Measurements from ENCODE around the gene EXOSC2.

EXOSC2 gene, protein sequence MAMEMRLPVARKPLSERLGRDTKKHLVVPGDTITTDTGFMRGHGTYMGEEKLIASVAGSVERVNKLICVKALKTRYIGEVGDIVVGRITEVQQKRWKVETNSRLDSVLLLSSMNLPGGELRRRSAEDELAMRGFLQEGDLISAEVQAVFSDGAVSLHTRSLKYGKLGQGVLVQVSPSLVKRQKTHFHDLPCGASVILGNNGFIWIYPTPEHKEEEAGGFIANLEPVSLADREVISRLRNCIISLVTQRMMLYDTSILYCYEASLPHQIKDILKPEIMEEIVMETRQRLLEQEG

DNA sequence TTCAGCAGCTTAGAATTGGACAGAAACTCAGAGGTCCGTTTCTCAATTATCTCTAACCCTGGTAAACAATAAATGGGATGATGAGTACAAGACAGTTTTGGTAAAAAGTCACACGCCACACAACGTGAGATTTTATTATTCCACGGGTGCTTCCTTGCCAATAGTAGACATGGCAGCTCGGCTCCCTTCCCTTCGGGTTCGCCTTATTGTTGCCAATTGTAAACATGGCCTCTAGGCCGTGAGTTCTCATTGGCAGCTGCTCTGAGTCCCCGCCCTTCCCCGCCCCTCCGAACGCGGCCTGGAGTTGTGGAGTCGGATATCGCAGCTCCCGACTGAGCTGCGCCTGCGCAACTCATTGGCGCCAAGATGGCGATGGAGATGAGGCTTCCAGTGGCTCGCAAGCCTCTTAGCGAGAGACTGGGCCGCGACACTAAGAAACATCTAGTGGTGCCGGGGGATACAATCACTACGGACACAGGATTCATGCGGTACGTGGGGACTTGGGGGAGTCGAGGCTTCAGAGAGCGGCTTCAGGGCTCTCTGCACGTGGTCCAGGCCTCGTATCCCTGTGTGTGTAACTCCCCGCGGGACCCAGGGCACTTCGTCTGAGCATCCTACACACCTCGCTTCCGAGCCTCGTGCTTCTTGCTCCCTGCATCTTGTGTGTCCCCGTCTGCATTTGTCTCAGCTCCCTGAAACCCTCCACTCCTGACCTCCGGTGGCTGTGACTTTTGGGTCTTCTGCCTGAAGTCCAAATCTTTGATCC lies at the start of gene EXOSC2:
EXOSC2 (plus strand) TSS at position 355 of the 766 bp plus-strand sequence; CDS start at position 367, 12 bp downstream.
- DNase-seq (ENCODE audit: low read depth), result peak; percentile 96

DNA sequence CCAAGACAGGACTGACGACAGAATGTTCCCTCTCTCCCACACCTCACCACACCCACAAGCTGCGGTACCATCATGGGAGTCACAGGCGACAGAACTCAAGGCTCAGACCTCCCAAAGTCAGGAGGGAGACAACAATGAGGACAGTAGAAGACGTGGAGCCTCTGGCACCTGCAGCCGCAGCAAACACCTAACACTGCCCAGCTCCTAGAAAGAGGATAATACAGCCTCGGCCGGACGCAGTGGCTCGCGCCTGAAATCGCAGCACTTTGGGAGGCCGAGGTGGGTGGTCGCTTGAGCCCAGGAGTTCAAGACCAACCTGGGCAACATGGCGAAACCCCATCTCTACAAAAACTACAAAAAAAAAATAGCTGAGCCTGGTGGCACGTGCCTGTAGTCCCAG lies 42.4 kb upstream of the EXOSC2 start:
- no peak for DNase-seq (ENCODE audit: low read depth)

DNA sequence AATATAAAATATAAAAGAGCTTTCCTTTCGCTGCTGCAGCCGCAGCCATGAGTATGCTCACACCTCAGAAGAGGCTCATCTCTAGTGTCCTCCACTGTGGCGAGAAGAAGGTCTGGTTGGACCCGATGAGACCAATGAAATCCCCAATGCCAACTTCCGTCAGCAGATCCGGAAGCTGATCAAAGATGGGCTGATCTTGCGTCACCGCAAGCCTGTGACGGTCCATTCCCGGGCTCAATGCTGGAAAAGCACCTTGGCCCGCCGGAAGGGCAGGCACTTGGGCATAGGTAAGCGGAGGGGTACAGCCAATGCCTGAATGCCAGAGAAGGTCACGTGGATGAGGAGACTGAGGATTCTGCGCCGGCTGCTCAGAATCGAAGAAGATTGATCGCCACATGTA lies 41.8 kb upstream of the EXOSC2 start:
- DNase-seq (ENCODE audit: low read depth), result no peak

DNA sequence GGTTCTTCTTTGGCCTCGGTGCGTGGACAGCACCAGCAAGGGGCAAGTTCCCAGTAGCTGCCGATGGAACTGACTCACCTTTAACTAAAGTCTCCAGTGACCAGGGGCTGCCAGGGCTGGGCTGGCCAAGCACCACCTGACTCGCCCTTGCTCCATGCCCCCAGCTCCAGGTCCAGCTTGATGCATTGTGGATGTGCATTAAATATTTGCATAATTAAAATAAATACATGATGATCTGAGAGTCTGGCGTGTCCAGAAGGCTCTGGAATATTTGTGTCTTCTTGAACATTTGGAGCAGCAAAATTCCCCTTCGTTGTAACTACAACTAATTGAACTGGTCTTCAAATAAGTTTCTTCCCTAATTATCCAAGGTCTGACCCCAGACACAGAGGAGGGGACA lies 38.7 kb upstream of the EXOSC2 start:
- no peak for DNase-seq (ENCODE audit: low read depth)

DNA sequence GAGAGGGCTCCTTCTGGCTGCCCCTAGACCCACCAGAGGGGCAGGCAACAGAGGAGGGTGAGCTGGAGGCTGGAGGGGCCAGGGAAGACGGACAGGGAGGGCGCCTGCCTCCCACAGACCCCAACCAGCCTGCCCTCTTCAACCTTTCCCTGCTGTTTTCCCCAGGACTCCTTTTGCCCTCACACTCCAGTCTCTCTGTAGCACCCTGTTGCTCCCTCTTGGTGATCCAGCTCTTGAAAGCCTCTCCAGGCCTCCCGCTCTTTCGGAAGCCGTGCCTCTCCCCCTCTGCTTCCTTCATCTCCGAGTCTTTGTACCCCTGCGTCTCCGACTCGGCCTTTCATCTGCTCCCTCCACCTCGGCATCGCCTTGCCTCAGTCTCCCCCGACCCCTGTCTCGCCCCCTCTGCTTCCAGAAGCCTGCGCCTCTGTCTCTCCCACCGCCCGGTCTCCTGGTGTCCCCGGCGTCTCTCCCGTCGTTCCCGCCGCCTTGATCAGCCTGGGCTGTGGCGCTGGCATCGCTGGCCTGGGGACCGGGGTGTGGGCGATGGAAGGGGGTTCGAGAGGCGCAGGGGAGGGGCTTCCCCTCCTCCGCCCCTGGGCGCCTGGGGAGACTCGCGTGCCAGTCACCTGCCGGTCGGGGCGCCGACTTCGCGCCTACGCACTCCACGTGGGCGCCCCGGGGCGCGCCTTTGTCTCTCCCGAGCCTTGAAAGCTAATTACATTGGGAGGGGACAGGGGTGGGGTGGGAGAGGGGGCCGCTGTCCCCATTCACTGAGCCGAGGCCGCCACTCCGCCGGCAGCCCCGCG lies 34.5 kb upstream of the EXOSC2 start:
- no peak for DNase-seq (ENCODE audit: low read depth)

DNA sequence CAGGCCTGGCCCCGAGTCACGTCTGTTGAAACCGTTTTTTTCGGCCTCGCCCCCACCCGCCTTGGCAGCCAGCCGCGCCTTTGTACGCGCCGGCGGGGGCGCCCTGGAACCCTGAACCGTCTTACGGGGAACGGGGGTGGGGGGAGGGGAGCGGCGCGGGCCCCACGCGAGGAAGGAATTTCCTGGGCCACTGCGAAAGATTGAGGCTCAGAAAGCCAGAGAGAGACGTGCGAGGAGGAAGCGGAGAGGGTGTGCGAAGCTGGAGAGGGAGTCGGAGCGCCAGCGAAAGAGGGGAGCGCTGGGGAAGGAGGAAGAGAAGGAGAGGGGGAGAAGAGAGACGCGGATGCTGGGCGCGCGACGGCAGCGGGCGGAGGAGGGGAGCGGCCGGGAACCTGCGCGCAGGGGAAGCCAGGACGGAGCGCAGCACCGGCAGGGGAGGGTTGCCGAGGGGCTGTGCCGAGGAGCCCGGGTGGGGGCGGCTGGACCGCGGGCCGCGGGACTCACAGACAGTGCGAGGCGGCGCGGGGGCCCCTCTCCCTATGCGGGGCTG lies 33.8 kb upstream of the EXOSC2 start:
- DNase-seq (ENCODE audit: low read depth), result no peak

DNA sequence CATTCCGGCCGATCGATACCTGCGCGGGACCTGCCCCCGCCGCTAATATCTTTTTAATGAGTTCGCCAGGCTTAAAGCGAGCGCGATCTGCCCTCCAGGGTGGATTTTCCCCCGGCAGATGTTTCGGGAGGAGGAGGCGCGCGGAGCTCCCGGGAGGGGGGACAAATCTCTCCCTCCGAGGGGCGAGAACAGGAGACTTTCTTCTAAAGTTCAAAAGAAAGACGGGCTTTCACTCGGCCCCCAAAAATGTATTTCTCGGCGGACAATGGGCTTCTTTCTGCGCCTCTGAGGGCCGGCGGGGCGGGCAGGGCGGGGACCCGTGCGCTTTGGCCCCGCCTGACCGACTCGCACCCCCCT lies 33.3 kb upstream of the EXOSC2 start:
- no peak for DNase-seq (ENCODE audit: low read depth)

DNA sequence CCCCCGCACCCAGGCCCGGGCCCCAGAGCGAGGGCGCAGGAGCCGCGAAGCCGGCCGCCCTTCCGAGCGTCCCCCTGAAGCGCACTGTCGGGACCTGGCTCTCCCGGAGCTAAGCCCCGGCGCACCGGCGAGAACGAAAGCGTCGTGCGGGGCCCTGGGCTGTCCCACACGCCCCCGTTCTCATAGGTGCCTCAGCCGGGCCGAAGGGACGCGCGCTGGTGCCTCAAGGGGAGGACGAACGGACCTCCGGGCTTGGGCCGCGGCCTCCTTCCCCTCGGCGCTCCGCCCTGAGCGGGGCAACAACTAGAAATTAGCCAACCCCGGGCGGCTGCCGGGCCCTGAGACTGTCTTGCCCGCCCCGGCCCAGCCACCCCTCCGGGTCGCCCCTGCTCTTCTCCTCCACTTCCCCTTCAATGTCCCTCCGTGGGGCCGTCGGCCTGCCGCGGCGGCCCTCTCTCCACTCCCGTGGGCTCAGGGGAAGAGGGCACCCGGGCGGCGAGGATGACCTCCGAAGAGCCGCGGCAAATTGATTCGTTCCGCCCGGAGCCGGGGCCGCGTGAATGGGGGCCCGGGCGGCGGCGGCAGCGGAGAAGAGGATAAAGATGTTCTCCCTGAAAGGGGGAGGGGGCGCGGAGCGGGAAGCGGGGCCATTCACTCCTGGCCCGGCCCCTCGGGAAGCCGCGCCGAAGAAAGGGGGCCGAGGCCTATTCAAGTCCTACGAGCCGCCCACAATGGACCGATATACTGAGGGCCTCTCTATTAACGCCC lies 32.7 kb upstream of the EXOSC2 start:
- no peak for DNase-seq (ENCODE audit: low read depth)

DNA sequence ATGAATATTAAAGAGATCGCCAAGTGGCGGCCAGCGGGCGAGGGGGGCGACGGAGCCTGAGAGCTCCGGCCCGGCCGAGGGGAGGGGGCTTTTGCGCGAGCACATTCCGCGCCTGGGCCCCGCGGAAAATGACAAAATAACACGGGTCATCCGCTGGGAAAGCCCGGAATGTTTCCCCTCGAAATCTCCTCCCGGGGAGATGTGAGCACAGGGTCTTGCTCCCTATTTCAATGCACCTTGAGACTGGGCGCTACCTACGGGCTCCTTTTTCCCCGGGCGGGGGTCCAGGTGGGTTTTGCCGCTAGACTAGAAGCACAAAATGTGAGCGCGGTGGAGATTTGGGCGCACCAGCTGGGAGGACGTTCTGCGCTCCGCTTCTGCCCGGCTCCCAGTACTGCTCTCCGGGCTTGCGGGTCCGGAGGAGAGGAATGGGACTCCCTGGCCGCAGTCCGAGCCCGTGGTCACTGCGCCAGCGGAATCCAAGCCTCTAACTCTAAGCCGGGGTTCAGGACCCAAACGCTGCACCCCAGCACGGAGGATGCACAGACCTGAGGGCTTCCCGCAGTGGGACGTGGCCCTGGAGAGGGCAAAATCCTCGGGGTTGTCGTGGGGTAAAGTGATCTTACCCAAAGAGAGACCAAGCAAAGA lies 32.0 kb upstream of the EXOSC2 start:
- no peak for DNase-seq (ENCODE audit: low read depth)

DNA sequence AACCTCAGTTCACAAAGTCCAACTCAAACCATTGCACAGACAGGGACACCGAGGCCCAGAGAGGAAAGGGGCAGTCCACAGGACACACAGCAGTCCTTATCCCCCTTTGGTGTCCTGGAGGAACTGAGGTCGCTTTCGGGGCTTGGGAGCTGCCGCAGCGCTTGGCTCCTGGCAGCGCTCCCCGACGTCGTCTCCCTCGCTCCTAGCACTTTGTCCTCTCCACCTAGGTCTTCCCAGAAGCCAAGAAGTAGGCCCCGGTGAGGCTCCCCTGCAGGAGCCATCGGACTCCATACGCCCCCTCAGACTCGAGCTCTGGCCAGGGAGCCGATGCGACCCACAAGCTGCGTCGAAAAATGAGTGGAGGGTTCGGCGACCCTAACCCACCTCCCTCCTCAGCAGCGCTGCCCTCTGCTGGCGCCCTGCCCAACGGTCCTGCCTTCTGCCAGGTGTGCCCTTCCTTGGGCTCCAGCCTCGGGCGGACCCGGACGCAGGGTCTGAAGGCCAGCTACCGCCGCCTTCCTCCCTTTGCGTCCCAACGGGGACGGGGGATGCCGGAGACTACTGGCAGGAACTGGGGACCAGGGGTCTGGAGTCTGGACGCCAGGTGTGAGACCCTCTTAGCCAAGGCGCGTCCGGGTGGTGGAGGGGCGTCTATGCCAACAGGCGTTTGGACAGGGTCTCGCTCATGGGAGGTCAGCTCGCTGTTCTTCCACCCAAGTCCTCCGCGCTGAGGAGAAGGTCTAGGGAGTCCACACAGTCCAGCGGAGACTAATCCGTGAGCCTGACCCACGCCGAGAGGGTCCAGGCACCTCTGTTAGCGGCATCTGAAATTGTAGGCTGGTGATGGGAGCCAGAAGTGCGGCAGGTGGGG lies 31.2 kb upstream of the EXOSC2 start:
- DNase-seq (ENCODE audit: low read depth), result no peak

DNA sequence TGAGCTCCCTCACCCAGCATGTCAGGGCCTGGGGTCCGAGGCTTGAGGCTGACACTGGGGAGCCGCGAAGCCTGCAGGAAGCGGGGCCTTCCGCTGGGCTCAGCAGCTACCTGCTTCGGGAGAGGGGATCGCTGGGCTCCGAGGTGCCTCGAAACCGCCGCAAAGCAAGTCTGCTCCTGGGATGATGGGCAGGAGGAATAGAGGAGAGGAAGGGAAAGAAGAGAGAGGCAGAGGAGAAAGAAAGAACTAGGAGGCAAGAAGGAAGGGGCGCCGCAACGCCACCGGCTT lies 30.7 kb upstream of the EXOSC2 start:
- no peak for DNase-seq (ENCODE audit: low read depth)

DNA sequence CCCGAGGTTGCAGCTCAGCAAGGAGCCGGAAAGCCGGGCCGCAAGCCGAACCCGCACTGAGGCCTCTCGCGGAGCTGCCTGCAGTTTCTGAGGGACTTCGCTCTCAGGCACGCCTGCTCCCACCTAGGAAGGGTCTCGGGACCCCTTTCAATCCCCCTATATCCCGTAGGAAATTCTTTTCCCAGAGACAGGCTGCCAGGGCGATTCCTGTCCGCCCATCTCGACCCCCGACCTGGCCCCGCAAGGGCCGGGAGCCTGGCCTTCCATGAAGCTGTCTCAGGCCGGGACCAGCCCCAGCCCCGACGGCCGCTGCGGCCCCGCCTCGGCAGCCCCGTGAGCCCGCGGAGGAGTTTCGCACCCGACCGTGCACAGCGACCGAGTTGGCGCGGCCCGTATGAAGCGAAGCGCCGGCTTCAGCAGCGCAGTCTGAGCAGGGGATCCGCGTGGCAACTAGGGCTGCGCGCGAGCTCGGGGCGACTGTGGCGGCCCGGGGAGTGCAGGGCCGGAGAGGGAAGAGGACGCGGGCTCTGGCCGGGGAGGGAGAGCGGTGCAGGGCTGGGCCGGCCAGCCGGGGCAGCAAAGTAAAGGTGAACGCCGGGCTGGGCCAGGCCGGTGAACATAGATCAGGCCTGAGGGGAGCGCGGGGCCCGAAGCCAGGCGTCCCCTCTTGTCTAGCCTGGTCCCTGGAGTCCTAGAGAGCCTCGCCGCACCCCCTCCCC lies 30.2 kb upstream of the EXOSC2 start:
- no peak for DNase-seq (ENCODE audit: low read depth)

DNA sequence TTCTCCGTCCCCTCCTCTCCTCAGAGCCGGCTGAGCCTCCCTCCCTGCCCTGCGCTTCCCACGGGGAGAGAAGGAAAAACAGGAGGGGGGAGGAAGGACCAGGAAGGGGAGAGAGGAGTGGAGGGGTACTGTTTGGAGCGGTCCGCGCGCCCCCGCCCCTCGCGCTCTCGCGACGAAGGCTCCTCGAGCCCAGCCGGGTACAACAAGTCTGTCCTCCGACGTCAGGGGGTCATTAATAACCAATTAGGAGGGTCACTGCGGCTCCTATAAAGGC lies 29.7 kb upstream of the EXOSC2 start:
- DNase-seq (ENCODE audit: low read depth), result no peak

DNA sequence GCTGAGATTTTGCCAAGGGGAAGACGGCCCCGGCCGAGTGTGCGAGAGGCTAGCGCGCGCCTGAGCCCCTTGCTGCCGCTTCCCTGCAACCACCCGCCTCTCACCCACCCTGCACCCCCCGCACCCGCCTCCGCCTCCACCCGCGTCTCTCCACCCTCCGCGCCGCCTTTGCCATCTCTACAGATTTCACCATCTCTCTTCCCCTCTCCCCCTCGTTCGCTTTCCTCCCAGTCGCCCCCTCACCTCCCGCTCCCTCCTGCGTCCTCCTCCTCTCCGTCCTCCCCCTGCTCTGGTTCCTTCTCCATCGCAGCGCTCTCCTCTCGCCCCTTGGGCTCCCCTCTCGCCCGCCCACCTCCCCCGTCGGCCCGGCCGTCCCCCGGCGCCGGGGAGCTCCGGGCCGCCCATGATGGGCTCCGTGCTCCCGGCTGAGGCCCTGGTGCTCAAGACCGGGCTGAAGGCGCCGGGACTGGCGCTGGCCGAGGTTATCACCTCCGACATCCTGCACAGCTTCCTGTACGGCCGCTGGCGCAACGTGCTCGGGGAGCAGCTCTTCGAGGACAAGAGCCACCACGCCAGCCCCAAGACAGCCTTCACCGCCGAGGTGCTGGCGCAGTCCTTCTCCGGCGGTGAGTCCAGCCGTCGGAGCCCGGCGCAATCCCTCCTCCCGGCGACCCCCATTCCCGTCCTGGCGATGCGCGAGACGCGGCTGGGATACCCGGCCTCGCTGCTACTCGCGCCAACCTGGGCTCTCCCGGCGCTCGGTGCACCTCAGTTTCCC lies 29.1 kb upstream of the EXOSC2 start, which contains the start of gene PRDM12:
PRDM12 (plus strand) TSS at position 344 of the 778 bp plus-strand sequence; CDS start at position 404, 60 bp downstream.
- no peak for DNase-seq (ENCODE audit: low read depth)

DNA sequence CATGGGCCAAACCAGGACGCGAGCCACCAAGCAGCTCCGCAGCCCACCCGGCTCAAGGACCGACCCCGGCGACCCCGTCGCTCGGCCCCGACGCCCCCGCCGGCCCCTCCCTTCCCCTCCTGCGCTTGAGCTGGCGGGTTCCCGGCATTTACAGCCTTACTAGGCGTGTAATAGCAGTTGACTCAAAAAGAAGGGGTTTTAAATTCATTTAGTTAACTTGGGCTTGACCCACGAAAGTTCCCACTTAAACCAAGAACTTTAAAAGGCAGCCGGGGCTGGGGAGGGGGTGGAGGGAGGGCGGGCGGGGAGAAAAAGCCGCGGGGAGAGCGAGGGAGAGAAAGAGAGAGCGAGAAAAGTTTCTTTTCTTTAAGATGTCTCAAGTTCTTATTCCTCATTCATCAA lies 28.6 kb upstream of the EXOSC2 start:
- no peak for DNase-seq (ENCODE audit: low read depth)

DNA sequence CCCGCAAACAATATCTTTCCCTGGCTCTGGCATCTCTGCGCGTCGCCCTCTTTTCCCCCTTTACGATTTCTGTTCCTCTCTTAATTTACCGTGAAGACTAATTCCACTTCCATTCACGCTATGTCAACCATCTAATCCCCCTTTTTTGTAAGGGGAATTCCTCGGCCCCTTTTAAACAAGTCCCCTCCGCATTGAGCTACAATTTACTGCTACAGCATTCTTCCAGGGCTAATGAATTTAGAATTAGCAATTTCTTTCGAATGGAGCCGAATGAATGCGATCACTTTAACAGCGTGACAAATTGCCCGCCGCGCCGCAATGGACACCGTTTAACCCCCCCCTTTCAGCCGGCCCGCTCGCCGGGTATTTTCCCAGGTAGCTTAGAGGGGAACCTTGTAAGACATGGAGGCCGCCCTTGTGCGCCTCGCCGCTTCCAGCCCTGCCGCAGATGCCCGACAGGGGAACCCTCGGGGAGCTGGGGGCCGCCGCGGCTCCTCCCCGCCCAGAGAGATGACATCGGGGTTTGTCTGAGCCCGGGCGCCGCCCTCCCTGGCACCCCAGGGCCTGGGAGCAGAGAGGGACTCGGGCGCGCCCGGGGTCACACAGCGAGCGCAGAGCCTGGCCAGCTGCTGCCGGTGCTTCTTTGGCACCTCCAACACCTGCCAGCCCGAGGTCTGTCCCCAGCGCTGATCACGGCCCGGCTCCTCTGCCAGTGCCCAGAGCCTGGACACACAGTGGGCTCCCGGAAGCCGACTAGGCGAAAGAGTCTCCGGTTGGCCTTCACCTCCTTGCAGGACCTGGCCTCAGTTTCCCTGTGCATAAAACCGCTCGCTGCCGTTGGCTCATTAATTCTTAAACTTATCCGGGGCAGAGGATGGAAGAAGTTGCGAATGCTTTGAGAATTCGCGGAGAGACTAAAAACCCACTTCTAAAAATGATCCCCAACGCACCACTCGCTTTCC lies 27.9 kb upstream of the EXOSC2 start:
- no peak for DNase-seq (ENCODE audit: low read depth)

DNA sequence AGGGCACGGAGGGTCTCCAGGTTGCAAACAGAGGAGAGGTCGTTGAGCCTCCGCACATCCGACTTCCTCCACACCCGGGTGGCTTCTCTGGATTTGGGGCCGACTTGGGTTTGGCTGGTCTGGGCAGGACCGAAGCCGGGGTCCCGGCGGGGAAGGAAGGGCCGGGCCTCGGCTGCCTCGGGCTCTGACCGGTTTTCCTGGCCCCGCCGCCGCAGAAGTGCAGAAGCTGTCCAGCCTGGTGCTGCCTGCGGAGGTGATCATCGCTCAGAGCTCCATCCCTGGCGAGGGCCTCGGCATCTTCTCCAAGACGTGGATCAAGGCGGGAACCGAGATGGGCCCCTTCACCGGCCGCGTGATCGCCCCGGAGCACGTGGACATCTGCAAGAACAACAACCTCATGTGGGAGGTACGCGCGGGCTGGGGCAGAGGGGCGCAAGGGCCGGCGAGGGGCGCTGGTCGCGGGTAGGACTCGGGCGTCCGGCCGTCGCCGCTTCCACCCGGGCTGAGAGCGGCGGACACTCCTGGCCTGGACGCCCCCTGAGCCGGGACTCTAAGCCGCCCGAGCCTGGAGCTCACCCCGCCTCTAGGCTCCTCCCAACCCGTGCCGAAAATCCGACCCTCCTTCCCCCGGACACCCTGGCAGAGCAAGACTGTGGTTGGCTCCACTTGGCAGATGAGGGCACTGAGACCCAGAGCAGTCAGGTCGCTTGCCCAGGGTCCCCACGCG lies 27.0 kb upstream of the EXOSC2 start:
- DNase-seq (ENCODE audit: low read depth), result no peak

DNA sequence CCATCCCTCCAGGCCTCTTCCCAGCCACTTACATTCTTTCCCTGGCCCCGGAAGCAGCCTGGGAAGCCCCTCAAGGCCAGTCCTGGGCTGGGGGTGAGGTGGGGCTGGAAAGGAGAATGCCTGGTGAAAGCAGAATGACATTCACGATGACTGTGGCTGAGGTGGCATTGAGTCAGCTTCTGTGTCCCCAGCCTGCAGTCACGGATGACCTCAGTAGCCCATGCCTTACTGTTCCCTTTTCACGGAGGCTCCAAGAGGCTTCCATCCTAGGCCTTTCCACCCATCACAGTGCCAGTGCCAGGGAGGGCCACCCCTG lies 26.5 kb upstream of the EXOSC2 start:
- DNase-seq (ENCODE audit: low read depth), result no peak
